HG02884 (cell line): ENCODE results near the gene SIX3.

ENCODE experiments used
- ATAC-seq: cut with Tn5 transposase; IDR thresholded peaks from one replicate; pipeline ENCODE4 v1.9.1; 2021; ENCODE audit warnings: mild to moderate bottlenecking, moderate library complexity; ENCODE audit not compliant: unreplicated experiment

Gene SIX3

DNA sequence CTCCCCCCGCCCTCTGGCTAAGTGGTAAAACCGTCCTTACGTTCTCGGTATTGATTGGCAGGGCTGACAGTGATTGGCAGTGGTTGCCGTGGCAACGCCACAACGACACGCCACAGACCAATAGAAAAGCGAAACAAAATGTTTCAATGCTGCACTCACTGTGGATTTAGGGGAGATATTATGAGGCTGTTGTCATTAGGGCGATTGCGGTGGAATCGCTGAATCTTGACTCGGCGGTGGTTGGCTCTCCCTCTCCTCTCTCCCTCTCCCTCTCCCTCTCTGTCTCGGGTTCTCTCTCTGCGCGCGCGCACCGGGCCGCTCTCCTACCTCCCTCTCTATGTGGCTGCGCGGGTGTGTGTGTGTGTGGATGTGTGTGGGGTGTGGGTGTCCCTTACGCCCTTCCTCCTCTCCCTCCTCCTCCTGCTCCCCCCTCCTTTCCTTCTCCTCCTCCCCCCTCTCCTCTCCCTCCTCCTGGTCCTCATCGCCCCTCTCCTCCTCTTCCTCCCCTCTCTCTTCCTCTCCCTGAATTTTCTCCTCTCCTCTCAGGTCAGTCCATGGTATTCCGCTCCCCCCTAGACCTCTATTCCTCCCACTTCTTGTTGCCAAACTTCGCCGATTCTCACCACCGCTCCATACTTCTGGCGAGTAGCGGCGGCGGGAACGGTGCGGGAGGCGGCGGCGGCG lies at the start of gene SIX3:
Gene SIX3, plus strand, starts transcription at position 152 of the 684 bp plus-strand sequence. Its CDS starts 403 bp downstream, at position 555.
- ATAC-seq, result peak; percentile 56

DNA sequence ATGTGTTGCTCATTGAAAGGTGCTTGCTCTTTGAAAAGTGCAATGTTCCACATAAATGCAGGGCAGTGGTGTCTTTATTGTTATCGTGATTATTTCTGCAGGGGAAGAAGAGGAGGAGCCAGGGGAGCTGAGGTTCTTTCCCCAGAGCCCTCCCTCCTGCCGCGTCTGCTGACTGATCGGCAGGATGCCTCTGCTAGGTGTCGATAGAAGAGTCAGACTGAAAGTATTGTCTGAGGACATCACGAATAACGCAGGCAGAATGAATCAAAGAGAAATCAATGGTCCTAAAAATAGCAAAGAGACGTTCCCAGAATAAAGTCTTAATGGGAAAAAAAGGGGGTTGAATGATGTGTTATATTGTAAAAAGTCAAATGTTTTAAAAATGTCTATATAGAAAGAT lies 47.4 kb upstream of the SIX3 start:
- ATAC-seq, result no peak

DNA sequence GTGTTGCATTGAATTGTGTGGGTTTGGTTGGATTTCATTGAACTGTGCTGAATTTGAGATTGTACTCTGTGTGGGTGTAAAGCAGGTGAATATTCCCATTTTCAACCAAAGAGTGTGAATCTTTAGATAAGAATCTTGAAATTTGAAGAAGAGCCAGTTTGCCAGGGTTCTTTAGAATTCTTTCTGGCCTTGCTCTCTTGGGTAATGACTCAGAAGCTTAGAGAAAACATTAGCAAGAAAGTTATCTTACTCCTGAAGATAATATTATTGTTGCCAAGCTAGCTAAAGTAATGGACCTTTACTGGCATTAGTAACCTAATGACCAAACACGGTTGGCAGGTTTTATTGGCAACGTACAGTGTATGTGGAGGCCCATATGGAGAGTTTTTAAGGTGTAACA lies 46.4 kb upstream of the SIX3 start:
- ATAC-seq, result no peak

DNA sequence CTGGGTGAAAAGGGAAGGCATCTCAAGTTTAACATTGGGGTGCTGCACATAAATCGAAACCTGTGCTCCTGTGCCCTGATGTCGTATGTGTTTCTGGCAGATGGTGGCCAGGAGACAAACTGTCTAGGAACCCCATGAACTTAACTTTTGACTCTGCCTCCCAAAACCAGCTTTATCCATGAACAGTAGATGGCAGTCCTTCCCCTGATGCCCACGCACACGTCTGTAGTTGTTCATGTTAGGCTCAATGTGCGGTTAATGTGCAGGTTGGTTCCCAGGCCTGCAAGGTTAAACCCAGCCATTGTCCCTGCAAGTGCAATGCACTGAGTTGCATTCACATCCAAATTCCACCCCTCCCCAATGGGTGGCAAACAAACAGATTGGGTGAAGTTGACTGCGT lies 44.1 kb upstream of the SIX3 start:
- ATAC-seq, result no peak

DNA sequence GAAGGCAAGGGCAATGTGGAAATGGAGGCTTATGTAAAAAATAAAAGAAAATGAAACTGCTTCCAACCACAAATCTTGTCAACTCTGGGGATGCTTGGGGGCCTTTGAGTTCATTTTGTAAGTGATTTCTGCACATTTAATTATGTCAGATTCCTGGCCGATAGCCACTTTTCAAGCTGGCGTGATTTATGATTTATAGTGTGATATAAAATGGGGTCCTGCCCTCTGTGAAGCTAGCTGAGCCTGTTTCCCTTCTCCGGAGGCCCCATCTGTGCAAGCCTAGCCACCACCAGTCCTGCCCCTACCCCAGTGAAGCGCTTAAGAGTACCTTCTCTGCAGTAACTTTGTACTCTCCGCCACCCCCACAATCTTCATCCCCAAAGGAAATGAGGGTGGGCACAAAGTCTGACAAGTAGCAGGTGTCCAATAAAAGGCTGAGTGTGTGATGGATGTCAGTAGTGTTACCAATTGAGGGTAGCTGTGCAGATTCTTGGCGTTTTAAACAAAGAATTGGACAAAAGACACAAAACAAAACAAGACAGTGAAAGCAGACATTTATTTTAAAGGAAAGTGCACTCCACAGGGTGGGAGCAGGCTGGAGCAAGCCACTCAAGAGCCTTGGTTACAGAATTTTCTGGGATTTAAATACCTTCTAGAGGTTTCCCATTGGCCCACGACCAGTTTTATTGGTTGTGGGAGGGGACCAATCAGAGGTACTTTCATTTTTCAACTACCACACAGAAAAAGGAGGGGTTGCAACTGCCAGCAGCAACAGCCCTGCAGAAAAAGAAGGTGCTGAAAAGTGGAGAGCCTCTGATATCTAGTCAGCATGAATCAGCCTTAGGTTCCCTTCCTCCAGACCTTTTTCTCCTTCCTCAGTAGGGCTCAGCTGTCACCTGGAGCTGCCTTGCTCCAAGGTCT lies 39.0 kb upstream of the SIX3 start:
- ATAC-seq, result no peak

DNA sequence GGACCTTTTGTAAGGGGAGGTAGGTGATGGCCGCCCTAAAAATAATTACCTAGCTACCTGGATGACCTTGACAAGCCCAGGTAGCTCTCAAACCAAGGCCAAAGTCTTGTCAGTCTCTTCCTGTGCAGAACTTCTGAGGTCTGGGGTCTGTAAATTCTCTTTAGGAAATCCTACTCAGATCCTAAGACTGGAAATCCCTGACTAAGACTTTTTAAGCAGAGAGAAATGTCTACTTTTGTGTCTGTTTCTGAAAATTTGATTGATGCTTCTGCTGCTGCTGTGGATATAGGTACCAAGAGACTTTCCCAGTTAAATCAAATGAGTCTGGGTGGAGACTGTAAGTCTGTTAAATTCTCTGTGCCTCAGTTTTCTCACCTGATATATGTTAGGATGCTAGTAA lies 36.9 kb upstream of the SIX3 start:
- no peak for ATAC-seq

DNA sequence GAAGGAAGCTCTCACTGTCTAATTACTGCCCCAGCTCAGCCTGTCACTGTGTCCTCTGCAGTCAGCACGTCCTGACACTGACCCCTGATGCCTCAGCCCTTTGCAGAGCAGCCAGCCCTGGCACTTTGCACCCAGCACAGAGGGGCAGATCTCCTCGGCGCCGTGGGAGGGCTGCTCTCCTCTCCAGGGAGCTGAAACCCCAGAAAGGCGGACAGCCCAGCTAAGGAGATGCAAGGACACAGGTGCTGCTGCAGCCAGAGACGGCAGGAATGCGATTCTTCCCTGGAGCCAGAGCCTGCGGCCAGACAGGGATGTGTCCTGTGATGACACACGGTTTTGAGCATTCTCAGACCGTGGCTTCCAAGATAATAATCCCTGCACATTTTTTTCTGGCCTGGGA lies 34.5 kb upstream of the SIX3 start:
- no peak for ATAC-seq

DNA sequence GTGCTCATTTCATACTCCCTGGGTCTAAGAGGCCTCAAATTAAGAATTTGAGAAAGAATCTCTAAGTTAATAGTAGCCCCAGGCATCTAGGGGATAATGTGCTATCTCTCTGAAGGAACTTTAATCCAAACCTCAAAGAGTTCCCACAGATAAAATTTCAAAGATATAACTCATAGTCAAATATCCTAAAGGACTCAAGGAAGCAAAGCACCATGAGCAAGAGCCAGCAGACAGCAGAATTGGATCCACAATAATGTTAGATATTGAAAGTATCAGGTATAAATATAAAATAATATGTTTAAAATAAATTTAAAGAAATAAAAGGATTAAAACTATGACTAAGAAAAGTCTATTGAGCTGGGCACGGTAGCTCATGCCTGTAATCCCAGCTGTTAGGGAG lies 31.7 kb upstream of the SIX3 start:
- no peak for ATAC-seq

DNA sequence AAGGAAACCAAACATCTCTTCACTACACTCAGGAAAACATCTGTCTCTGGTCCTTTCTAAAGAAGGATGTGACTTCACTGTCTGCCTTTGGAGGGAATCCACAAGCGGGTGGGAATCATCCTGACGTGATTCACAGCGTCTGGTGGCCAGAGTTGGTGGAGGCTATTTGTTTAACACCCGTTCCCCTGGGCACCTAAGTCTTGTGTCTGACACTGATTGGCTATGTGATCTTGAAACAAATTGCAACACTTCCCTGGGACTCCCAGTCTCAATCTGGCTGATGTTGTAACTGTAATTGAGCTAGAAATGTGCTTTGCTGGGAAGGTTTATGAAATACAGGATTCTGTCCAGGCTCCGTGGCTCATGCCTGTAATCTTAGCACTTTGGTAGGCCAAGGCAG lies 28.8 kb upstream of the SIX3 start:
- ATAC-seq, result no peak

DNA sequence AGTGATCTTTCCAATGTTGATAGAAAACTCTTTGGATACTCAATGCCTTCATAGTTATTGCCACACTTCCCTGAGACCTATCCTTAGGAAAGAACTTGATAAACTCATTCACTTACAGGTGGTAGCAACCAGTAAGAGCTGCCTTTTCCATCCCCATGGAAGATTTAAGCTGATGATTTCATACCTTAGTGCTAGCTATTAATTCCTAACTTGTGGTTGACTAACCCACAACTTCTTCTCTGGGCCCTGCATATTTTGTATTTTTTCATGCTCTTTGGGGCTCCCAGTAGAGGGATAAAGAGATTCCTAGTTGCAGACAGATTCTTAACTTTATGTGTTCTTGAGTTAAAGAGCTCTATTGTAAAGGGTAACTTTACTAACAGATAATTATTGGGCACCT lies 25.2 kb upstream of the SIX3 start:
- no peak for ATAC-seq

DNA sequence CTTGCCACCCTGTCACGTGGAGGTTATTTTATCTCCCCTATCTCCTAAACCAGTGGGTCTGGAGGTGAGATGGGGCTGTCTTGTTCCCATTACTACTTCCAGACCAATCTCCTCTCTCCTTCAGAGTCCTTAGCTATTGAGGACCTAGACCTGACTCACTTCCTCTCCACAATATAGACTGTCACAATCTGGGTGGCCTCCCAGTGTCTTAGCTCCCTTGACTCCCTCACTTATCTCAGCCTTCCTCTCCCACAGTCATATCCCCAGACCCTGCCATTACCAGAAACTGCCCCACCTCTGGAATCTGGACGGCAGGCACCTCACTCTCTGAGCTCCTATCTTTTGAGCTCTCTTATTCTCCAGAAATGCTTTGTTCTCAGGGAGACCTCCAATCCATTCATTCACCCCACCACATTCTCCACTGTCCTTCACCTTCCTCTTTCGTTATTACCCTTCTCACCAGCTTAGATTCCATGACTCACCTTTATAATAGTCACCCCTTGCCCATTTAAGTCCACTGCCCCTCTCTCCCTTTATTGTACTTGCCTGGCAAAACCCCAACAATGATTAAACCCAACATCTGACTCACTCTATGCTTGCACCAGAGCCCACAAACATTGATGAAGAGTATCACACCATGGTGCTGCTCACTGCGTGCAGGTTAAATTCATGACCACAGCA lies 23.3 kb upstream of the SIX3 start:
- no peak for ATAC-seq

DNA sequence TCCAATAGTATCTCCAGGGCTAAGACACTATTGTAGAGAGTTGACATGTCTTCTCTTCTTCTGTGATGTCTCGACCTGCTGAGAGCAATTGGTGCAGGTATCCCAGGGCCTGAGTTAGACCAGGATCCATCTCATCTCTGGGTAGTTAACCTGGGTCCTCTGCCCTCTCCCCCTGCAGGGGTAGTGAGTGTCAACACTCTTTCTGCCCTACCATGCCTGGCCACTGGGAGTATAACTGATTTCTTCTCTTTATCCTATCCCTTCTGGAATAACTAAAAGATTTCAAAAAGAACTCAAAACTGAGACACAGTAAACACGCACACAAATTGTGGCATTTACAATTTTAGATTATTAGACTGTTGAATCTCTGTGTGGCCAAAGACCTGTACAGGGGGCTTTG lies 20.8 kb upstream of the SIX3 start:
- no peak for ATAC-seq

DNA sequence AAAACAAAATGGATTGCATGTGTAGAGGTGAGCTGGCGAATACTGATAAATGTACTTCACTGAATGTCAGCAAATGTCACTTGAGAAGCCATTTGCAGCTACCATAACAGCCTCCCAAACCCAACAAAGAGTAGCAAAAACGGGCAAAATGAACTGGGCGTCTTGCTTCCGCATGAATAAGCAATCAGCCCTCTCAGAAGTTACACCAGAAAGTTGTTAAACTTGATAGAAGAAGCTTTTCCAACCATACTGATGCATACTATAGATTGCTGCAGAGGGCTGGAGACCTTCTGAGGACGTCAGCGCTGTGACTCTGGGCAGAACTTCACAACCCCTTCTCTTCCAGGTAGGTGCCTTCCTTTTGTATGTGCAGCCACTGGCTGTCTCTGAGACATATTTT lies 18.7 kb upstream of the SIX3 start:
- ATAC-seq, result no peak

DNA sequence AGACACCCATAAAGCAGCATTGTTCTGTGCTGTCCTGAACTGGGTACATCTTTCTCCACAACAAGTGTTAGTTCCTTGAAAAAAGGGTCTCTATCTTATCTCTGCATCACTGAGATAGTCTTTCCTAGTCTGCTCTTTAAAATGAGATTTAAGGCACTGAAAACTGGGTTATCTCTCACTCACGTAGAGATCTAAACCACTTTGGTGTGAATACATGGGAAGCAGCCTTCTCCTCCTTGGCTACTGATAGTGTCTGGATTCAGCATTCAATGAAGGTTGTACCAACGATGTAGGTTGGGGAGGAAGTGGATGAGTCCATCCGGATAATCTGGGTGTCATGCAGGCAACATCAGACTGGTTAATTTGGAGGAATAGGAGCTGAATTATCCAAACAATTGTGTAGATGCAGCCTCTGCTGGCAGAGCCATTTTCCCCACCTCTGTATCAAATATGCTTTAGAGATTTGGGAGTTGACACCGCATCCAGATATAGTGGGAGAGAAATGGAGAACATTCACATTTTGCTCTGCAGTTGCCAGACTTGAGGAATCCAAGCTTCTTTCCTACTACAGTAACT lies 15.9 kb upstream of the SIX3 start:
- ATAC-seq, result no peak

DNA sequence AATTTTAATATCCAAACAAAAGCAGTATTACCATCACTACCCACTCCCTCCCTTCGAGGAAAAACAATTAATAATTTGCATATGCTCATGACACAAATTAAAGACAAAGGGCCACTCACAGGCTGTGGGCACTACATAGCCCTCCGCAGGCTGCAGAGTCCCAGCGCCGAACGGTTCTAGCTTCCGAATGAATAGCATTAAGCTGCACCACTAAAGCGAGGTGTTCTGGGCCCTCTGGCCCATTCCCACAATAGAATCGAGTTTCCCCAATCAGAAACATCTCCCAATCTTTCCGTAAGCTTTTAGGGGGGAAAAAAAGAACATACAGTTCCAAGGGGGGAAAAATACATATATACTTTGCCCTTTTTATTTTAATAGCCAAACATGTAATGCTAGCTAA lies 14.5 kb upstream of the SIX3 start:
- ATAC-seq, result no peak

DNA sequence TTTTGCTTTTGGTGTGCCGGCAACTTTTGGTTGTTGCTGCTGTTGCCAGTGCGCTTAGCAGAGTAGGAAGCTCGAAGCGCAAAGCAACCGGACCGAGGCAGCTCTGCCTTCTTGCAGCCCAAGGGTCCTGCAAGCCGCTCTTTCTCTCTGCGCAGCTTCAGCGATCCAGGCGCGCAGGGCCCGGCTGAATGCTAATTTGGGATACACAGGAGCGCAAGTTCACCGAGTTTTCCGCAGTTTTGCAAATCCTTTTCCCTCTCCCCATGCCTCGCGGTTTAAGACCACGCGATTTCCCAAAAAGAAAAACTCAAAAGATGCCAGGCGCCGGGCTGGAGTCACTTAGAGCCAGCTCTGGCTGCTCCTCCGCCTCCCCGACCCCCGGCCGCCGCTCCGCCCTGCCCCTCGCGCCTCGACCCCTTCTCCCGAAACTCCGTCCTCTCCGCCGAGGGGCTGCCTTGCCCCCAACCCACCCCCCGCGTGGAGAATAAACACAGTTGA lies 13.5 kb upstream of the SIX3 start:
- ATAC-seq, result no peak

DNA sequence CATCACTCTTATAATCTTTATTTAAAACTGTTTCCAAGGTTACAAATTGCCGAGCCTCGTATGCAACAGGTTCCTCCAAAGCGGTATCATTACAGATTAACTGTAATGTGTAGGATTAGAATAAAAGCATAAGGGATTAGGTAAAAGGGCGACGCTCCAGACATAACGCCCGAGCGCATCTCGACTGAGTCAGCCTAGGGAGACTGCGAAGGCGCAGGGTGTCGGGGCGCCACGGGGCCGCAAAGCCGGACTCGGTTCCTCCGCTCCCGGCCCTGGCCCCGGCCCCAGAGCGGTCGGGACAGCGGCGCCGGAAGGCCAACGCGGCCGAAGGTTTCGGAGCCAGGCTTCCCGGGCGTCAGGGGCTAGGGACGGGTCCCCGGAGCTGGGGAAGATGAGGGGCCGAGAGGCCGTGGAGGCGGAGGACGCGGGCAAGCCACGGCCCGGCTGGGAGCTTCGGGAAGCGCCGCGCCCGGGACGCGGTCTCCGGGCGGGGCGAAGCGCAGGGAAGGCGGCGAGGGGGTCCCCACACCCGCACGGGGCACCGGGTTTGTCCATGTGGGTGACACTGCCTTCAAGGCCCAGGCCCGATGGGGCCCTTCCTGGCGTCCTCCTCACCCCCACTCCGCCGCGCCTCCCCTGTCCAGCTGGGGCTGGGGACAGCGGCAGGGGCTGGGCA lies 12.9 kb upstream of the SIX3 start:
- no peak for ATAC-seq

DNA sequence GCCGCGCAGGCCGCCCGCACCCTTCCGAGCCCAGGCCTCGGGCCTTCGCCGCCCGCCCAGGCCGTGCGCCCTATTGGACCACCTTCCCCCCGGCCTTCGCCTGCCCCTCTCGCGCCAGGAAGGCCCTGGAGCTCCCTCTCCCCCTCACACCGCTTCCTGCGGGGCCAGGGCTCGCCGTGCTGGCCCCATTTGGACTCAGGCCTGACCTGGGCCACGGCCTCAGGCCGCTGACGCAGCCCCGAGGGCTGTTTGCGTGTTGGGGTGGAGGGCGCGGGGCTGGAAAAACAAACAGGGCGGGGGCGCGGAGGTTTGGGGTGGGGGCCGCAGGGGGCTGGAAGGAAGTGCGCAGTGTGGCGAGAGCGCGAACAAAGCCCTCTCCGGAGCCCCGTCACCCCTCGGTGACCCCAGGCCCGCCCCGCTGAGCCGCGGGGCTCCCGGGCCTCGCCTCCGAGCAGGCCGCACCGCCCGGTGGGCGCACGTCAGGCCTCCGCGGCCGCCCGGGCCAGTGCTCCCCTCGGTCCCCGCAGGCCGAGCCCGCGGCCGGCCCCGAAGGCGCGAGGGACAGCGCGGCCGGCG lies 12.3 kb upstream of the SIX3 start:
- no peak for ATAC-seq

DNA sequence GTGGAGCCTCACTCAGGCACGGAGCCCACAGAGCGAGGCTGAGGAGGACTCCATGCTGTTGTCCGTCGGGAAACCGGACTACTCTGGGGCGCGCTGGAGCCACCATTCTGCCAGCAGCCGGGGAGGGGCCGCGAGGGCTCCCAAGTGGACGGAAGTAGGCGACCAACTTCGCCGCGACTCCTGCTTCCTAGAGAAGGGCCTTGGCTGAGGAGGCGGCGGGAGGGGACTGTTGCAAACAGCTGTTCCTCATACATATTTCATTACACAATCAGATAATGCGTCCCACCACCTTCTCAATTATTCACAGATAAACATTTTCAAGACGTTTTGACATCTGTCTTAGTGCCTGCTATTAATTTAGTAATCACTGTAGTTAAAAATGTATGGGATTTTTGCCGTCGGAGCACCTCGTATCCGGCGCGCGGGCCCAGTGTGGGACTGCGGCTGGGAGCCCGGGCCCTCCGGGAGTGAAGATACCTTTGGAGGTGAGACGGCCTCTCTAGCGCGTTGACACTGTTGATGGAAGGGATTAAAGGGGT lies 11.7 kb upstream of the SIX3 start:
- ATAC-seq, result no peak
